OCI-M2 (cell line): ENCODE results near the gene F13A1.

ENCODE experiments used
- DNase-seq: peaks from one replicate; lab custom pipeline; 2025; ENCODE audit not compliant: unreplicated experiment; lab: John Stamatoyannopoulos, UW

Gene F13A1

DNA sequence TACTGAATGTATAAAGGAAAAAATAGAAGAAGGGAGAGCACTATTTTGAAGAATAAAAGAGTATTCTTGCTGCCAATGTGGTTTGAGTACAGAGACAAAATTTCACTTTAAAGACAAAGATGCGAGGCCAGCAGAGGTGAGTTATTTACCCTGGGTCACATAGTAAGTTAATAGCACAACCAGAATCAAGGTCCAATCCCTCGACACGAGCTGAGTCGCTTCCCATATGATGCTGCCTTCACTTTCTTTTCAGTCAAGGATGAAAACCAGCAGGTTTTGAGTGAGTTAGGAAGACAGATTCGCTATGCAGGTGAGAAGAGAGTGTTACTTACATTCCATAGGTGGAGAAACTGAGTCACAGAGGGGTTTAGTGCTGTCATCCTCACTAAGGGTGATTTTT is 75.8 kb downstream of the F13A1 start:
- no peak for DNase-seq

DNA sequence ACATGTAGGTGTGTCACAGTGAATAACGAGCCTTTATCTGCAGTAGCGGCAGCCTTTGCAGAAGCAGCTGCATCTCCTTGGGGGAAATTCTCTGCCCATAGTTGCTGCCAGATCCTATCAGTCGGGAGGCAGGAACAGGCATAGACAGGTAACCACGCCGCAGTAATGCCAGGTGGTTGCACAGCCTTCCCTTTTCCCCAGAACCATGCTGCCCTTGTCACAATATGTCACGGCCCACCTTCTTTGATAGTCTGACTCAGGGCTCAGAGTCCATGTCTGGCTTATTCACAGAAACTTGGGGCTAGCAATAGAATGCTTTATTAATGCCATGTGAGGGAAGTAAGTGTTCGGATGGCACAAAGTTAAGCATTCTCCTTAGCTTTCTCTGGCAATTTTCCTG is 76.6 kb downstream of the F13A1 start:
- DNase-seq: no peak

DNA sequence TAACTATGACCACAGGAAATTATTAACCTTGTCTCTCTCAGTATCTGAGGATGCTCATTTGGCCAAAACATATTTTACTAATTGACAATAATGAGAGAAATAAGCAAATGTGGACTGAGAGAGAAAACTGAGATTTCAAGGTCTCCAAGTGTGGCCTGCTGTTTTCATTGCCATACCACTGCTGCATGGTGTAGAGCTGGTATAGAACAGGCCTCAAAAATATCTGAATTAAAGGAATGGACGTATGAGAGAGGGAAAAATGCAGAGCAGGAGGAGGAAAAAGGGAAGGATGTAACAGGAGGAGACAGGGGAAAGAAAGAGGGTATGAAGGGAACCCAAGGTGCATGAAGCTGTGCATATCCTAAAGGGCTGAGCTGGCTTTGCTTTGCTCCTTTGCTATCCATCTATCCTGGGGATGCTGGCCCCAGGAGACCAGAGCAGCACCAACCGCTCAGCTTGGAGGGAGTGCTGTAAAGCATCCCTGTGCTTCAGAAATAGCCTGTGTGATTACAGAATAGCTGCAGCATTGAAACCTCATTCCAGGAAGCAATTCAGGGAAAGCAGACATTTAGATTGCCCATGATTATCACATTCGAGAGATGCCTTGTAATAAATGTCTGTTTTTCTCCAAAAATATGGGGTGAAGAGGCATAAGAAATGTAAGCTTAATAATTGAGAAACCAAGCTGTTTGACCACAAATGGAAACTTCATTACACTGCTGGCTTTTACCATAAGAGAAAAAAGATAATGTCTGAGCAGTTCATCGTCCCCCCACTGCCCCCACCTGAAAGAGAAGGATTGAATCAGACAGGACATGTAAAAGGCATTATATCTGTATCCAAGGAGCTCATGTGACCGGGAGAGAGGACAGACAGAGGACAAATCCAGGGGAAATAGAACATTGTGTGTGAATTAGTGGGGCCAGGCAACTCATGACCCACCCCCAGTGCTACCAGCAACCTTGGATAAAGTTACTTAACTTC is 80.6 kb downstream of the F13A1 start:
- no peak for DNase-seq

DNA sequence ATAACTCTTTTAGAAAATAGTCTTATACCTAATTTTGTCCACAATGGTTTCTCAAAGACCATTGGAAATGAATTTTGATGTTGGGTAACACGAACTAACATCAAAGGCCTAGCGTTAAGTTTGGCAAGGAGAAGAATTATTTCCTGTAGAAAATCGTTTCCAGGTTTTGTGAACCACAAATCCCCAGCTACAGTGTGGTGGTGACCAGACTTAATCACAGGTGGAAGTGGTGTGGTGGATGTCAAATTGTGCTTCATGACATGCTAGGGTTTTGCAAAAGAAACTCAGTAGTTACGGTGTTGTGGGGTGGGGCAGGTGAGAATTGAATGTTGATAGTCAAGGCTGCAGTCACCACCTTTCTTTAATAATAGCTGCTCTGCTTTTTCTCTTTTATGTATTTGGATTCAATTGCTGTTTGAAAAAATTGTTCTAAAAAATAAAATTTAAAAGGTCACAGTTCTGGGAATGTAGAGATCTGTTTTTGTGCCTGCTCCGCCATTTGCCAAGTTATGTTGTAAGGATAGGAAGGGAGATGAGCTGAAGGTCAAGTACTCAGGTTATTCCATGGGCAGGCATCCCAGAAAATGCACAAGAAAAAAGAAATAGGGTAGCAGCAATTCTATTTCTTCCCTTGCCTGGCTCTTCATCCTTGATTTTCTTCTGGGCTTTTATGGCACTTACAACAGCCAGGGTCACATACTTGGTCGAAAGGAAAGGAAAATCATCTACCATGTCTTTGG is 83.6 kb downstream of the F13A1 start:
- no peak for DNase-seq

DNA sequence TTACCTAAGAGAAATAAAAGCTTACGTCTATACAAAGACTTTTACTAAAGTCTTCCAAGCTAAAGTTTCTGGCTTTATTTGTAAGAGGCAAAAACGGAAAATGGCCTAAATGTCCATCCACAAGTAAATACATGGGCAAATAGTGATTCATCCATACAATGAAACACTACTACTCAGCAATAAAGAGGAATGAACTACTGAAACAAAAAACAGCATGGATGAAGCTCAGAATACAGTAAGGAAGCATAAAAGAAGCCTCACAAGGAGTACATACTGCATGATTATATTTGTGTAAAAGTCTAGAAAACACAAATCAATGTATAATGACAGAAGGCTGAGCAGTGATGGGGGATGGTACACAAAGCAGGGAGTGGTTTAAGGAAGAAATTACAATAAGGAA is 84.7 kb downstream of the F13A1 start:
- no peak for DNase-seq

DNA sequence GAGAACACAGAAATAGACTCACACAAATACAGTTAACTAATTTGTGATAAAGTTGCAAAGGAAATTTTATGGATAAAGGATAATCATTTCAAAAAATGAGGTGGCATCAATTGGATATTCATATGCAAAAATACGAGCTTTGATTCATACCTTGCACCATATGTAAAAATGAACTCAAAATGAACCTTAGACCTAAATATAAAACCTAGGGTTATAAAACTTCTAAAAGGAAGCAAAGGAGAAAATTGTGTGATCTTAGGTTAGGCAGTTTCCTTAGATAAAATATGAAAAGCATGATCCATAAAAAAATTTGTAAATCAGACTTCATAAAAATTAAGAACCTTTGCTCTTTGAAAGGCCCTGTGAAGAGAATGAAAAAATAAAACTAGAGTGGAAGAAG is 85.5 kb downstream of the F13A1 start:
- no peak for DNase-seq

DNA sequence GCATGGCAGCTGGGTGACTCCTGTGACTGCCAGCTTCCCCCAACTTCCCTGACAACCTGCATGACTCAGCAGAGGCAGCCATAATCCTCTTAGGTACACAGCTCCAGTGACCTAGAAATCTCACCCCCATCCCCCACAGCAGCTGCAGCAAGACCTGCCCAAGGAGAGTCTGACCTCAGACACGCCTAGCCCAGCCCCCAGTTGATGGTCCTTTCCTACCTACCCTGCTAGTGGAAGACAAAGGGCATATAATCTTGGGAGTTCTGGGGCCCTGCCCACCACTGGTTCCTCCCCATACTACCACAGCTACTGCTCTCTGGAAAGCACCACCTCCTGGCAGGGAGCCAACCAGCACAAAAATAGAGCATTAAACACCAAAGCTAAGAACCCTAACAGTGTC is 90.2 kb downstream of the F13A1 start:
- DNase-seq: no peak

DNA sequence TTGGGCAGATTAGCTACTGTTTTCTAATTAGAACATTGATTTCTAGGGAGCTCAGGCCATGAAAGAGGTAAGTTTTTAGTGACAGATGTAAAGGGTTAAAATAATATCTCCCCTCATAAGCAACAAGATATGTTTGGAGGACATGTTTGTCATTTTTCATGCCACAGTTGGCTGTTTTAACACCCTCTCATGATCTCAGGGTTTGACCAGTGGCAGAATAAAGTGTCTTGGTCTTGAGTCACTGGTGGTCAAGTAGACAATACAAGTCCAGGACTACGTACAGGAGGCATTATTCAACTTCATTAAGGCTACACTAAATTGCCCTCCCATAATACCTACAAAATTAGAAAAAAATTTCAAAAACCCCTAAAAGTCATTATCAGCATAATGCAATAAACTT is 92.6 kb downstream of the F13A1 start:
- DNase-seq: no peak

DNA sequence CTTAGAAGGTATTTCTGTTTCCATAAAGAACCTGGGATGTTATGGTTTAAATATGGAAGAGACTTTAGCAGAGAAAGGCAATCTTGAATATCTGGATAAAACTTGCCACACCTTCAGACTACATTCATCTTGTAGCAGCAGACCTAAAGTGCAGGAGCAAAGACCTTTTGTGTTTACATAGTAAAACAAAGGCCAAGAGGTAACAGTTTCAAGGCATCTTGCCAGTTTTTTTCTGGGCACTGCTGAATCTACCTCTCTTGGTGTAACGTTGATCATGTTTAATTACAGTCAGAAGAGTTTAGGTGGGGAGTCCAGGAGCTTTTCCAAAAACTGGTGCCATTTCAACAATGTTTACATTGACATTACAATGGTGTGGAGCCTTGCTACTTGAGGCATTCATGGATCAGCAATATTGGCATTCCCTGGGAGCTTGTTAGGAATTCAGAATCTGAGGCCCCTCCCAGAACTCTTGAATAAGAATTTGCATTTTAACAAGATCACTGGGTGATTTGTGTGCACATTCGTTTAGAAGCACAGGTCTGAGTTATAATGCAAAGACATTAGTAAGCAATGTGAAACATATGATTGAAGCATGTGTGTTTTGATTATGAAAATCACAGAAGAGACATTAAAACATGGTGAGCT is 94.5 kb downstream of the F13A1 start:
- no peak for DNase-seq

DNA sequence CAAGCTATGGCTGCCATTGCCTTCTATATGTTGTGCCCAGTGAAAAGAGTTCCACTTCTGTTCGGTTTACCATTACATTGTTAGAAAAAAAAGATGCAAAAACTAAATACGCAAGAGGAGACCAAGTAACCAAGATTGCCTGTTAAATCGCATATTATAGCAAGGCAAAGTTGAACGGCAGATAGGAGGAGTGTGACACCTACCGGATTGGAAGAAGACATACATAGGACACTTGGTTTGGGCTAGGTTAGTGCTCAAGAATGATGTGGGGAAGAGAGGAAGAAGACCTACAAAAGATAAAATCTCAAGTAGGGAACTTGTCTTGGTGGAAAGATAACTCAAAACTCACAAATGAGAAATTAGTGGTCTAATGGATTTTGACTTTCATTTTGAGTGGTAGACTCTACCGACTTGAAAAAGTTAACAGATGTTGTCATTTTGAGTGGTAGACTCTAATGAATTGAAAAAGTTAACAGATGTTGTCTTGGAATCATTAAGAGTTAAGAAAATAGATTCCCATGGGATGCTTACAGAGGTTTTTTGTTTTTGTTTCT is 95.5 kb downstream of the F13A1 start:
- no peak for DNase-seq

DNA sequence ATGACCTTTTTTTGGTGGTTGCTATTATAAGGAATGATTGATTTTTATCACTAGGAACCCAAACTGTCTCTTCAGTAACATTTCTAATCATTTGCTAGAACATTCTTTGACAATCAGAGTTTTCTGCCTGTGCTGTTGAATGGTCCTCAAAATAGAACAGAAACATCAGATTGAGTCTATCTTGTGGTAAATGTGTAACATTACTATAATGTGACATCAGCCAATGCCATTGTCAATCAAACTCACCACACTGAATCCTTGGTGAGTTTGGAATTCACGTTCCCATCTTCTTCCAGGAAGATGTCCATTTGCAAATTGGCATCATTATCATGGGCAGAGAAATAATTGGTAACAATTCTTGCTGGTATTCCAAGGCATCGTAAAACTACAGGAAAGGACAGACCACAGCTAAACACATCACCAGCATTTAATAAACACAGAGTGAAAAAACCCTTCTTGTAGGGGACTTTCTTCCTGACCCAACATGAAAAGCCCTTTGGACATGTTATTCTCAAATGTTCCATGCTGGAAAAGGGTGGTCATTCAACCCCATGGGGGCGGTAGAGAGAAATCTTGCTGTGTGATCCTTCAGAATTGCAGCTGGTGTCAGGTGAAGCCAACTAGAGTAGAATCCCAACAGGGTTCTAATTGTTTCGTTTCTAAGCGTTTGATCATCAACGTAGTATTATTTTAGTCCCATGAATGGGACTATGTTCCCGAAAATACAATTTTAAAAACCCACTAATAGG is 98.5 kb downstream of the F13A1 start:
- no peak for DNase-seq

DNA sequence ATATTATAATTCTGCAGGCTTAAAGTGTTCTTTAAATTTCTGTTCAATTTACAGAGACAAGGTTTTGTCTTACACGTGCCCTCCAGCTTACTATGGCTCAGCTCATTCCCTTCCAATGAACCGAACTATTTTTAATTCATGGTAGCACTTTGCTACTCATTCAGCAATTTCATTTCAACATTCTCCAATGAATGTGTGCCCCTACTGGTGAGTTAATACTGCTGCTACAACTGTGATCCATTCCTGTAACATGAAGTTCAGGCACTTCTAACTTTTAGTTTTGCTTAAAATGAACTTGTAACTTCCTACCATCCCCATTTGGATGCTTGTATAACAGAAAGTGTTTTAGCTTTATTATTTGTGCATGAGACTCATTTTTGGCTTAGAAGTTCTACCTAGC is 99.7 kb downstream of the F13A1 start:
- DNase-seq: no peak

DNA sequence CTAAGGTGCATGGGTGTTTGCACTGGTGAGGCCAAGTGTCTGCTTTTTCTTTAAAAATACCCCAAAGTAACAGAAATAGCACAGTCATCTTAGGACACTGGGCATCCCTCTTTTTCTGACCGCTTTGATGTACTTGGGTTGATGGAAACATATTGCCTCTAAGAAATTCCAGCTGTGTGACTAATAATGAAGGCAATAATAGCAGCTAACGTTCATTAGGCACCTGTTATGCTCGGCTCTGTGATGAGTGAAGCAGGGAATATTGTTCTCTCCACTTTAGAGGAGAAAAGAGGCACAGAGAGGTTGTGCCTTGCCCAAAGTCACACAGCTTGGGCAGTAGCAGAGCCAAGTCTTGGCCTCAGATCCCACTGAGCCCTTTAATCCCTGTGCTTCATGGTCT is 100.7 kb downstream of the F13A1 start:
- no peak for DNase-seq

DNA sequence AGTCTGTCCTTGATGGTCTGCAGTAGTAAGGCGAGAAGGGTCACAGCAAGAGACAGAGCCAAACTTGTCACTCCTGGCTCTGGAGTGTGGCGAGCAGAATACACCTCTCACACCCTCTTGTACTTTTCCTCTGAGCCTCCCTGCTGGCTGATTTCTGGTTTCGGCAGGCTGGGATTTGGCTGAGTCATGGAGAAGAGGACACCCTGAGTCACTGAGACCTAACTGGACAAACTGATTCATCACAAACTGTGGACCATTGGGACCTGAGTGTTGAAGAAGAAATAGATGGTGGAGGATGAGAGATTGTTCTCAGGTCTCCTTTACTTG is 101.7 kb downstream of the F13A1 start:
- DNase-seq: no peak

DNA sequence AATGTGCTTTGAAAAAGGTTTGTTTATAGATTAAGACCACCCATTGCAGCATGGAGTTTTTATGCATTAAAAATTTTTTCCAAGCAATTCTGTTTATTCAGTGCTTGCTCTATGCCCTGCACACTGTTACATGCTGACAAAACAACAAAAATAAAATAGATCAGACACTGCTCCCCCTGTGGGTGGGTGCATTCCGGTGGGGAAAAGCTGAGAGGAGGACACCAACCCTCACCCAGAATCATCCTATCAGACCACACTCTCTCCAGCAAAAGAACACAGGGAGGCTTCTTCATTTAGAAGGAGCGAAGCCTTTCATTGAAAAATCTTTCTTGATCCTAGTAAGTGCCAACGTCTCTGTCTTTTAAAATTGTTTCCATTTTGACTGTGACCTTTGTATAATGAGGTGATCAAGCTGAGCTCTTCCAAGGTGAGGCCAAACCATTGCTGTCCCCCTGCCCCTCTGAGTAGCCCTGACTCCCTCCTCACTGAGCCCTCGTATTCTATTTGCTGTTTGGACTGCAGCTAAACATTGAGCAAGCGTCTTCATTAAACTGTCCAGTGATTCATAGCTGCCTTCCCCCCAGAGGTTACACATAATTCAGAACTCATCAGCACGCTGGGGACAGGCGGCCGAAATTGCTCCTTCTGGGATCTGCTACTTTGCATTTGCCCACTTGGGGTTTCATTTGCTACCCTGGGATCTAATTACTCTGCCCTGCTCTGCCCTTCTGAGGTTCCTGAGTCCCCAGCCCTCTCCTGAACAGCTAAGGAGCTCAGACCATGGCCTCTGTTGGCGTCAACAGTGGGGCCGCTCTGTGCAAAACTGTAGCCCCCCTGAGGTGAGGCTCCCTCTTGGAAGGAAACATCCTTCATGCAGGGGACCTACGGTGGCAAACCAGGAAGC is 102.4 kb downstream of the F13A1 start:
- DNase-seq: no peak

DNA sequence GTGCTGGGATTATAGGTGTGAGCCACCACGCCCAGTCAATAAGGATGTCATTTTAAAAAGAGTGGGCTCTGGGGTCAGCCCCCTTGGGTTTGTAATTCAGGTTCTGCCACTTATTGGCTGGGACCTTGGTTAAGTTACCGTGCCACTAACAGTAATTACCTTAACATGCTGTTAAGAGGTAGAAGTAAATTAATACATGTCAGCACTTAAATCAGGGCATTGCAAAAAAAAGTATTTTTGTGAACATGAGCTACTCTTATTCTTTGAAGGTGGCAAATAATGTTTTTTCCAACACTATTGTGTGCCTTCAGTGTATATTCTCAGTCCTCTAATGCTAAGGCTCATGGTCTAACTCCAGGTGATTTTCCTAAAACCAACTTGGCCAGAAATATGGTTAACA is 109.5 kb downstream of the F13A1 start:
- no peak for DNase-seq

DNA sequence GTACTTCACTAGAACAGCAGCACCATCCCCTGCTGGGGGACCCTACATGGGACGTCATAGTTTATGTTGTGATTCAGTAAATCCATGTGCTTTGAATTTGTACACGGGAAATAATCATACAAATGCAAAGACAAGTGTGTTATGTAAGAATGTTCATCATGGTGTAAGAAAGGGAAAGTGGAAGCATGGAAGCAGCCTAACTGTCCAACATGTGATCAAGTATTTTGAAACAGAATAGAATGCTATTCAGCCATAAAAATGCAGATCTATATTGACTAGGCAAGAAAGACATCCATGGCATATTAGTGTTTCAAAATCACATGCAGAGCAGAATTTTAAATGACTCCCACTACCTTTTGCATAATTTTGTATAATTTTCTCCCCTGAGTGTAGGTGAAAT is 117.6 kb downstream of the F13A1 start:
- no peak for DNase-seq

DNA sequence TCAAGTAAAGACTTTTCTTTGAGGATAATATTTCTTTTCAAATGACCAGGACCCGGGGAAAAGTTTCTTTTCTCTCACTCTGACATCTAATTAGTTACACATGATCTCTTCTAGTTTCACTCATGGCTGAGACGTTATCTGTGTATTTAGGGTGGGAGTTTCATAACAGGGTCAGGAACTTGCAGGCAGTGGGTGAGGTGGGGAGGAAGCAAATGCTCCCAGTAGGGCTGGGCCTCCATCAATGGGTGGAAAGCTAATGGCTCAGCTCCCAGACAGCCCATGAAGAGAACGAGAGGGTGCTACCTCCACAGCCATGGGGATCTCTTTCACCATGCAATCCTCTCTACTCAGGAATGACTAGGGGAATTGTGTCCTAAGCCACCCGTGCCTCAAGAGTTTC is 119.3 kb downstream of the F13A1 start:
- no peak for DNase-seq

DNA sequence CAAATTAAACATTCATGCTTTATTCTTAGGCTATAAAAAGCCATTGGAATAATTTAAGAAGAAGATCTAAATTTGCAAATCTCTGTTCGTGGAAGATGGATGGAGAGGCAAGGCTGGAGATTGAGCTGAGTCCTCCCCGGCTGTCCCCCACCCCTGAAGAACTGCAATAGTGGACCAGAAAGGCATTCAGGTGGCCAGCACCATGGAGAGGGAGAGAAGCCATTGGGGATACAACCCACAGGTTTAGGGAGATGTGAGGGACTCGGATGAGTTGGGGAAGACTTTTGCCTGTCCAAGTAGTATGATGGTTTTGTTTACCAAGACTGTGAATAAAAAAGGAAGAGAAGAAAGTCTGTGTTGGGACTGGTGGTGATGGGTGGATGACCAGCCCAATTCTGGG is 120.8 kb downstream of the F13A1 start:
- no peak for DNase-seq

DNA sequence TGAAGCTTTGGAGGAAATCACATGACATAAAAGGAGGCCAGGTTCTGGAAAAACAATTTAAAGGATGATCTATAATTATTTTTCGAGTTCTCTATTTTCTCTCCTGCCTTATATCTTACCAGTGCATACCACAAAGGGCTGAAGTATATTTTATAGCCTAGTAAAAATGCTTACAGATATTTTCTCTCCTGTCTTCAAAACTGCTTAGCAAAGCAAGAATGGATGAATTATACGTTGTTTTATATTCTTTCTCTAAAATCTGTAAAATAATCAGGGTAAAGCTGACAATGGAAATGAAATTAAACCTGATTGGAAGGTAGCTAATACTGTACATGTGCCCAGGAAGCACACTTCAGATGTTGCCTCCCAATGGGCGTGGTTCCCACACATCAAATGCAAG is 123.7 kb downstream of the F13A1 start:
- DNase-seq: no peak
